MM.1S (cell line): ENCODE data around the gene TMTC3.

Experiments used
- EZH2phosphoT487 ChIP-seq: fragments of 300-600 bp; sonication (generic); IDR thresholded peaks from 2 replicates; pipeline ENCODE4 v1.6.1; 2018; ENCODE audit warnings: antibody characterized with exemption, low read length
- TF ChIP-seq, protein P1 (sequence below): fragments of 300-600 bp; sonication (generic); IDR thresholded peaks from 2 replicates; pipeline ENCODE4 v1.5.1; 2016; ENCODE audit warnings: antibody characterized with exemption, low read length, mixed read lengths

DNA sequence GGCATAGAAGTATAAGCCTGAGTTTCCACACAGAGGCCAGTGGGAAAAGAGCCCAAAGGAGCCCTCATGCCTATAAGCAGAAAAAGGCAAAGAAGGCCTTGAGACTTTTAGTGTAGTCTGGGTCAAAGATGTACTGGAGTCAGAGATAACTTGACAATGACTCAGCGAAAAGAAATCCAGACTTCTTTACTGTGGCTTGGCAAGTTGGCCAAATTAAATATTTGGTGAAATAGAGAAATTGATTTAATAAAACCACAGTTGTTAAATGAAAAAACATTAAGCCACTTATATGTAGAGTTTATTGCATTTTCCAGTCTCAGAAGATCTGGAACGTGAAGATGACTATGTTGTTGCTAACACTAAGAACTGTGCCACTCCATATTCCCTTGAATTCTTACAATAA is 105.1 kb downstream of the TMTC3 start:
- TF ChIP-seq, protein P1, sequence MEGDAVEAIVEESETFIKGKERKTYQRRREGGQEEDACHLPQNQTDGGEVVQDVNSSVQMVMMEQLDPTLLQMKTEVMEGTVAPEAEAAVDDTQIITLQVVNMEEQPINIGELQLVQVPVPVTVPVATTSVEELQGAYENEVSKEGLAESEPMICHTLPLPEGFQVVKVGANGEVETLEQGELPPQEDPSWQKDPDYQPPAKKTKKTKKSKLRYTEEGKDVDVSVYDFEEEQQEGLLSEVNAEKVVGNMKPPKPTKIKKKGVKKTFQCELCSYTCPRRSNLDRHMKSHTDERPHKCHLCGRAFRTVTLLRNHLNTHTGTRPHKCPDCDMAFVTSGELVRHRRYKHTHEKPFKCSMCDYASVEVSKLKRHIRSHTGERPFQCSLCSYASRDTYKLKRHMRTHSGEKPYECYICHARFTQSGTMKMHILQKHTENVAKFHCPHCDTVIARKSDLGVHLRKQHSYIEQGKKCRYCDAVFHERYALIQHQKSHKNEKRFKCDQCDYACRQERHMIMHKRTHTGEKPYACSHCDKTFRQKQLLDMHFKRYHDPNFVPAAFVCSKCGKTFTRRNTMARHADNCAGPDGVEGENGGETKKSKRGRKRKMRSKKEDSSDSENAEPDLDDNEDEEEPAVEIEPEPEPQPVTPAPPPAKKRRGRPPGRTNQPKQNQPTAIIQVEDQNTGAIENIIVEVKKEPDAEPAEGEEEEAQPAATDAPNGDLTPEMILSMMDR, result no peak
- no peak for TF ChIP-seq EZH2phosphoT487
